HepG2 (cell line): ENCODE results near the gene PSMC1. TPM values are rescaled to one million over a fixed set of nuclear protein-coding genes. Genes with fewer than 3 reads are reported as not detected.
A peak's percentile ranks its signal among the peaks of the same experiment; 100 is the strongest.

ENCODE experiments used
- CC2D1A ChIP-seq: sonication (generic); formaldehyde crosslinking; IDR thresholded peaks from 2 replicates; pipeline ENCODE4 v1.8.1; 2023; ENCODE audit warnings: mild to moderate bottlenecking, missing genetic modification reagents
- CREM ChIP-seq, 2 experiments: sonication (generic) in 1 of 2; formaldehyde crosslinking in 1 of 2; IDR thresholded peaks; 2 replicates each; pipeline versions ENCODE4 v1.4.0 to v1.6.1; 2016 to 2020; ENCODE audit warnings: antibody characterized with exemption in 1 of 2, mild to moderate bottlenecking in 1 of 2, missing genetic modification reagents in 1 of 2
- HIVEP1 ChIP-seq: sonication (generic); formaldehyde crosslinking; IDR thresholded peaks from 2 replicates; pipeline ENCODE4 v1.4.0; 2020; ENCODE audit warnings: mild to moderate bottlenecking, missing genetic modification reagents
- JUN ChIP-seq: sonication (generic); formaldehyde crosslinking; IDR thresholded peaks from 2 replicates; pipeline ENCODE4 v1.4.0; 2020; ENCODE audit warnings: mild to moderate bottlenecking, missing genetic modification reagents
- MAFK ChIP-seq, 2 experiments: IDR thresholded peaks in 1 of 2; conservative IDR thresholded peaks in 1 of 2; 2 replicates each; pipeline ENCODE4 v1.6.1; 2011; ENCODE audit warnings: improper control_type of control experiment in 2 of 2, low read length in 2 of 2
- MIXL1 ChIP-seq: IDR thresholded peaks from 2 replicates; pipeline ENCODE4 v1.6.1; 2016
- NR2F1 ChIP-seq, 2 experiments: fragments of 450-650 bp in 1 of 2; formaldehyde crosslinking in 1 of 2; IDR thresholded peaks; 2 replicates each; pipeline versions ENCODE4 v1.5.0 to v1.6.1; 2016 to 2020; ENCODE audit warnings: mild to moderate bottlenecking in 1 of 2, missing compliant biosample characterization in 1 of 2, missing genetic modification reagents in 1 of 2, moderate library complexity in 1 of 2
- SYNCRIP ChIP-seq: fragments of 200-400 bp; formaldehyde crosslinking; IDR thresholded peaks from 2 replicates; pipeline ENCODE4 v1.6.1; 2018; ENCODE audit warnings: mild to moderate bottlenecking, low read depth, low read length; ENCODE audit not compliant: insufficient read depth
- TEAD2 ChIP-seq: sonication (generic); formaldehyde crosslinking; IDR thresholded peaks from 2 replicates; pipeline ENCODE4 v1.9.0; 2021; ENCODE audit warnings: missing genetic modification reagents
- TP53 ChIP-seq: sonication (generic); formaldehyde crosslinking; conservative IDR thresholded peaks from 2 replicates; pipeline ENCODE4 v1.4.0; 2020; ENCODE audit warnings: missing genetic modification reagents
- ZFP90 ChIP-seq: sonication (generic); formaldehyde crosslinking; IDR thresholded peaks from 2 replicates; pipeline ENCODE4 v1.8.0; 2022; ENCODE audit warnings: missing genetic modification reagents, mild to moderate bottlenecking, inconsistent platforms, borderline replicate concordance
- ZNF224 ChIP-seq: sonication (generic); formaldehyde crosslinking; IDR thresholded peaks from 2 replicates; pipeline ENCODE4 v1.5.0; 2020; ENCODE audit warnings: mild to moderate bottlenecking, missing genetic modification reagents
- ZNF589 ChIP-seq: sonication (generic); formaldehyde crosslinking; conservative IDR thresholded peaks from 2 replicates; pipeline ENCODE4 v1.8.0; 2022; ENCODE audit warnings: mild to moderate bottlenecking, moderate library complexity, missing genetic modification reagents
- ZSCAN21 ChIP-seq: sonication (generic); formaldehyde crosslinking; IDR thresholded peaks from 2 replicates; pipeline ENCODE4 v1.8.0; 2022; ENCODE audit warnings: mild to moderate bottlenecking, missing genetic modification reagents, moderate library complexity, borderline replicate concordance
- ZSCAN29 ChIP-seq: sonication (generic); formaldehyde crosslinking; conservative IDR thresholded peaks from 2 replicates; pipeline ENCODE4 v1.4.0; 2020; ENCODE audit warnings: mild to moderate bottlenecking, missing genetic modification reagents
- polyA plus RNA-seq, 8 experiments: library from polyadenylated mRNA; depleted of rRNA in 3 of 8; stranded (reverse) in 7 of 8; unstranded in 1 of 8; fragments of >200 nt; fragmentation: Illumina TruSeq in 4 of 8; extraction: Trizol in 4 of 8; gene quantifications; 2 replicates each; pipeline versions ENCODE4 v1.2.1 to v1.2.3, GENCODE V29; 2011 to 2016; ENCODE audit warnings: low read depth in 4 of 8, missing spikeins in 1 of 8, mixed read lengths in 1 of 8; ENCODE audit not compliant: insufficient read depth in 1 of 8
- total RNA-seq, 5 experiments: library from RNA; depleted of rRNA; stranded (reverse); fragments of >200 nt; fragmentation: Illumina TruSeq; extraction: Trizol; gene quantifications; 2 replicates each; pipeline ENCODE4 v1.2.3, GENCODE V29; 2016; ENCODE audit warnings: low read depth in 1 of 5
- TF ChIP-seq, protein P1 (sequence below): sonication (generic); formaldehyde crosslinking; IDR thresholded peaks from 2 replicates; pipeline ENCODE4 v1.8.0; 2022; ENCODE audit warnings: missing genetic modification reagents, mild to moderate bottlenecking, inconsistent platforms, borderline replicate concordance
- TF ChIP-seq, protein P2 (sequence below): sonication (generic); formaldehyde crosslinking; IDR thresholded peaks from 2 replicates; pipeline ENCODE4 v1.4.0; 2020; ENCODE audit warnings: missing genetic modification reagents
- TF ChIP-seq, protein P3 (sequence below): sonication (generic); formaldehyde crosslinking; IDR thresholded peaks from 2 replicates; pipeline ENCODE4 v1.4.0; 2020; ENCODE audit warnings: missing genetic modification reagents
- TF ChIP-seq, protein P4 (sequence below): IDR thresholded peaks from 2 replicates; pipeline ENCODE4 v1.6.1; 2016; ENCODE audit warnings: missing compliant biosample characterization, missing genetic modification reagents, borderline replicate concordance

Gene PSMC1
- total and polyA plus RNA-seq, 2 of the 13 experiments (the other 11 are each of a cell fraction or from before 2014, with no cell fraction given), result 48.6 to 167 TPM

DNA sequence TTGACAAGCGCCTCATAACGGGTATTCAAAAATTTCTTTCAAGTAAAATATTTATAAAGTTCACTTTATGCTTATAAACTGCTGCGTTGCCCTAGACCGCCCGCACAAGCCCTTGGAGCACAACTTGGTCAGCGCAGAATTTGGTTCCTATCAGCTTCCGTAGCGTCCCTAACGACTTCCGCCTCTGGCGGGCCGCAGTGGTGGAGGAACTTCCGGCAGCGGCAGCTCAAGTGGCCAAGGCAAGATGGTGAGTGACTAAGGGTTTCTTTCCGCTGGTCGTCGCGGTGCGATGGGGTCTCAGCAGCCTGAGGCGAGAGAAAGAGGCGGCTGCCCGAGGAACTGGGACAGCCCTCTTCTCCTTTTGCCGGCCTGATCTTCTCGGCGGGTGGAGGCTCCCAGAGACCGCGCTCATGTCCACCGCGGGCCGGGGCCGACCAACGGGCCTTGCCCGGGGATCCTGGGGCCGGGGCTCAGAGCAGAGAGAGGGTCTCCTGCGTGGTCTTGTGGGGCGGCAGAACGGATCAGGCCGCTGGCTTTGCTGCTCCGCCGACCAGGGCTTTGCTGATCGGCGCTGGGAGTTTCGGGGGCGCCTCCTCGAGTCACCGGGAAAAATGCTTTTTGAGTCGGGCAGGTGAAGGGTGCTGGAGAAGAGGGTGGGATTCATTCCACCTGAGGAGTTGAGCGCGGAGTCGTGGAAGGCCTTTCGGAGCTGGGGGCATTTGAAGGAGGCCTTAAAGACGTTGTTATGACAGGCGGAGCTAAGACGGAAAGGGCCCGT lies at the start of gene PSMC1 (continued):
- TF ChIP-seq, protein P1, sequence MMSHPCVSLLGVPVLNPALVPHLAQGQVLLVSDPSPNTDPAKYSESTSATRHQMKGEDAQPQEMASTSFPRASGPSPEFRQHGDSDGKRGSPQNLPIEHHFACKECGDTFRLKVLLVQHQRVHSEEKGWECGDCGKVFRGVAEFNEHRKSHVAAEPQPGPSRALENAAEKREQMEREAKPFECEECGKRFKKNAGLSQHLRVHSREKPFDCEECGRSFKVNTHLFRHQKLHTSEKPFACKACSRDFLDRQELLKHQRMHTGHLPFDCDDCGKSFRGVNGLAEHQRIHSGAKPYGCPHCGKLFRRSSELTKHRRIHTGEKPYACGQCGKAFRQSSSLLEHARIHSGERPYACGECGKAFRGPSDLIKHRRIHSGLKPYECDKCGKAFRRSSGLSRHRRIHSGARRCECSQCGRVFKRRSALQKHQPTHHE (CRISPR knock-in tag), result 0 out of 2 replicates have a peak, but pooled peaks have one; percentile 37
- 0 out of 2 replicates have a peak, but pooled peaks have one; percentile 38 for TF ChIP-seq CC2D1A (CRISPR knock-in tag)
- TF ChIP-seq, protein P2, sequence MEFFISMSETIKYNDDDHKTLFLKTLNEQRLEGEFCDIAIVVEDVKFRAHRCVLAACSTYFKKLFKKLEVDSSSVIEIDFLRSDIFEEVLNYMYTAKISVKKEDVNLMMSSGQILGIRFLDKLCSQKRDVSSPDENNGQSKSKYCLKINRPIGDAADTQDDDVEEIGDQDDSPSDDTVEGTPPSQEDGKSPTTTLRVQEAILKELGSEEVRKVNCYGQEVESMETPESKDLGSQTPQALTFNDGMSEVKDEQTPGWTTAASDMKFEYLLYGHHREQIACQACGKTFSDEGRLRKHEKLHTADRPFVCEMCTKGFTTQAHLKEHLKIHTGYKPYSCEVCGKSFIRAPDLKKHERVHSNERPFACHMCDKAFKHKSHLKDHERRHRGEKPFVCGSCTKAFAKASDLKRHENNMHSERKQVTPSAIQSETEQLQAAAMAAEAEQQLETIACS (CRISPR knock-in tag), result no peak
- no peak for TF ChIP-seq SYNCRIP
- peak; percentile 46; the same call in 1 of the 2 replicates for TF ChIP-seq ZSCAN21 (CRISPR knock-in tag)
- no peak for TF ChIP-seq TEAD2
- no peak for TF ChIP-seq TP53 (CRISPR knock-in tag)
- TF ChIP-seq MIXL1, result peak; percentile 74
- no peak for TF ChIP-seq ZSCAN29
- peak; percentile 64; the same call in 1 of the 2 replicates for TF ChIP-seq ZNF224 (CRISPR knock-in tag)
- no peak for TF ChIP-seq ZNF589 (CRISPR knock-in tag)
- TF ChIP-seq HIVEP1 (CRISPR knock-in tag), result peak; percentile 56
- no peak; a peak in 1 of 4 replicates for TF ChIP-seq MAFK (conservative IDR thresholded peaks at IDR 0.05 in 1 of 2, IDR thresholded peaks at IDR 0.05 in 1 of 2; ENCODE audit: low read length in 2 of 2)
- TF ChIP-seq NR2F1 (CRISPR knock-in tag; IDR thresholded peaks at IDR 0.05), result no peak
- TF ChIP-seq CREM (IDR thresholded peaks at IDR 0.05), result peak; percentile 72
- no peak for TF ChIP-seq CREM (CRISPR knock-in tag; IDR thresholded peaks at IDR 0.05)
- TF ChIP-seq ZFP90, result no peak
- TF ChIP-seq JUN (CRISPR knock-in tag), result no peak
- TF ChIP-seq, protein P3, sequence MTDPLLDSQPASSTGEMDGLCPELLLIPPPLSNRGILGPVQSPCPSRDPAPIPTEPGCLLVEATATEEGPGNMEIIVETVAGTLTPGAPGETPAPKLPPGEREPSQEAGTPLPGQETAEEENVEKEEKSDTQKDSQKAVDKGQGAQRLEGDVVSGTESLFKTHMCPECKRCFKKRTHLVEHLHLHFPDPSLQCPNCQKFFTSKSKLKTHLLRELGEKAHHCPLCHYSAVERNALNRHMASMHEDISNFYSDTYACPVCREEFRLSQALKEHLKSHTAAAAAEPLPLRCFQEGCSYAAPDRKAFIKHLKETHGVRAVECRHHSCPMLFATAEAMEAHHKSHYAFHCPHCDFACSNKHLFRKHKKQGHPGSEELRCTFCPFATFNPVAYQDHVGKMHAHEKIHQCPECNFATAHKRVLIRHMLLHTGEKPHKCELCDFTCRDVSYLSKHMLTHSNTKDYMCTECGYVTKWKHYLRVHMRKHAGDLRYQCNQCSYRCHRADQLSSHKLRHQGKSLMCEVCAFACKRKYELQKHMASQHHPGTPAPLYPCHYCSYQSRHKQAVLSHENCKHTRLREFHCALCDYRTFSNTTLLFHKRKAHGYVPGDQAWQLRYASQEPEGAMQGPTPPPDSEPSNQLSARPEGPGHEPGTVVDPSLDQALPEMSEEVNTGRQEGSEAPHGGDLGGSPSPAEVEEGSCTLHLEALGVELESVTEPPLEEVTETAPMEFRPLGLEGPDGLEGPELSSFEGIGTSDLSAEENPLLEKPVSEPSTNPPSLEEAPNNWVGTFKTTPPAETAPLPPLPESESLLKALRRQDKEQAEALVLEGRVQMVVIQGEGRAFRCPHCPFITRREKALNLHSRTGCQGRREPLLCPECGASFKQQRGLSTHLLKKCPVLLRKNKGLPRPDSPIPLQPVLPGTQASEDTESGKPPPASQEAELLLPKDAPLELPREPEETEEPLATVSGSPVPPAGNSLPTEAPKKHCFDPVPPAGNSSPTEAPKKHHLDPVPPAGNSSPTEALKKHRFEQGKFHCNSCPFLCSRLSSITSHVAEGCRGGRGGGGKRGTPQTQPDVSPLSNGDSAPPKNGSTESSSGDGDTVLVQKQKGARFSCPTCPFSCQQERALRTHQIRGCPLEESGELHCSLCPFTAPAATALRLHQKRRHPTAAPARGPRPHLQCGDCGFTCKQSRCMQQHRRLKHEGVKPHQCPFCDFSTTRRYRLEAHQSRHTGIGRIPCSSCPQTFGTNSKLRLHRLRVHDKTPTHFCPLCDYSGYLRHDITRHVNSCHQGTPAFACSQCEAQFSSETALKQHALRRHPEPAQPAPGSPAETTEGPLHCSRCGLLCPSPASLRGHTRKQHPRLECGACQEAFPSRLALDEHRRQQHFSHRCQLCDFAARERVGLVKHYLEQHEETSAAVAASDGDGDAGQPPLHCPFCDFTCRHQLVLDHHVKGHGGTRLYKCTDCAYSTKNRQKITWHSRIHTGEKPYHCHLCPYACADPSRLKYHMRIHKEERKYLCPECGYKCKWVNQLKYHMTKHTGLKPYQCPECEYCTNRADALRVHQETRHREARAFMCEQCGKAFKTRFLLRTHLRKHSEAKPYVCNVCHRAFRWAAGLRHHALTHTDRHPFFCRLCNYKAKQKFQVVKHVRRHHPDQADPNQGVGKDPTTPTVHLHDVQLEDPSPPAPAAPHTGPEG, result peak; percentile 91
- TF ChIP-seq, protein P4, sequence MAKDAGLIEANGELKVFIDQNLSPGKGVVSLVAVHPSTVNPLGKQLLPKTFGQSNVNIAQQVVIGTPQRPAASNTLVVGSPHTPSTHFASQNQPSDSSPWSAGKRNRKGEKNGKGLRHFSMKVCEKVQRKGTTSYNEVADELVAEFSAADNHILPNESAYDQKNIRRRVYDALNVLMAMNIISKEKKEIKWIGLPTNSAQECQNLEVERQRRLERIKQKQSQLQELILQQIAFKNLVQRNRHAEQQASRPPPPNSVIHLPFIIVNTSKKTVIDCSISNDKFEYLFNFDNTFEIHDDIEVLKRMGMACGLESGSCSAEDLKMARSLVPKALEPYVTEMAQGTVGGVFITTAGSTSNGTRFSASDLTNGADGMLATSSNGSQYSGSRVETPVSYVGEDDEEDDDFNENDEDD, result peak; percentile 56; the same call in 1 of the 2 replicates
